ENCODE results near the gene ATP5F1B.

- TF ChIP-seq EZH2 (IDR thresholded peaks at IDR 0.05; ENCODE audit: borderline replicate concordance, insufficient read depth, low read length, poor library complexity, severe bottlenecking) (no peak), MXI1 (conservative IDR thresholded peaks at IDR 0.05; ENCODE audit: poor library complexity, severe bottlenecking) (no peak), TAF1 (IDR thresholded peaks at IDR 0.05; ENCODE audit: low read depth) (no peak), POLR2AphosphoS5 (IDR thresholded peaks at IDR 0.05) (no peak), RAD21 (conservative IDR thresholded peaks at IDR 0.05) (no peak)
- TF ChIP-seq, protein P1, sequence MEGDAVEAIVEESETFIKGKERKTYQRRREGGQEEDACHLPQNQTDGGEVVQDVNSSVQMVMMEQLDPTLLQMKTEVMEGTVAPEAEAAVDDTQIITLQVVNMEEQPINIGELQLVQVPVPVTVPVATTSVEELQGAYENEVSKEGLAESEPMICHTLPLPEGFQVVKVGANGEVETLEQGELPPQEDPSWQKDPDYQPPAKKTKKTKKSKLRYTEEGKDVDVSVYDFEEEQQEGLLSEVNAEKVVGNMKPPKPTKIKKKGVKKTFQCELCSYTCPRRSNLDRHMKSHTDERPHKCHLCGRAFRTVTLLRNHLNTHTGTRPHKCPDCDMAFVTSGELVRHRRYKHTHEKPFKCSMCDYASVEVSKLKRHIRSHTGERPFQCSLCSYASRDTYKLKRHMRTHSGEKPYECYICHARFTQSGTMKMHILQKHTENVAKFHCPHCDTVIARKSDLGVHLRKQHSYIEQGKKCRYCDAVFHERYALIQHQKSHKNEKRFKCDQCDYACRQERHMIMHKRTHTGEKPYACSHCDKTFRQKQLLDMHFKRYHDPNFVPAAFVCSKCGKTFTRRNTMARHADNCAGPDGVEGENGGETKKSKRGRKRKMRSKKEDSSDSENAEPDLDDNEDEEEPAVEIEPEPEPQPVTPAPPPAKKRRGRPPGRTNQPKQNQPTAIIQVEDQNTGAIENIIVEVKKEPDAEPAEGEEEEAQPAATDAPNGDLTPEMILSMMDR (IDR thresholded peaks at IDR 0.05; ENCODE audit: poor library complexity, severe bottlenecking) = no peak
Measured at GRCh38 chr12:56657416-56658379, 11.9 kb upstream of the ATP5F1B start.
